B cell (primary cell): ENCODE measurements around the gene C10orf90.

ENCODE experiments used
- CTCF ChIP-seq: fragments of 200-600 bp; IDR thresholded peaks from one replicate; pipeline ENCODE4 v1.8.0; 2022; ENCODE audit warnings: antibody characterized with exemption, mild to moderate bottlenecking
- EZH2 ChIP-seq: IDR thresholded peaks from 2 replicates; pipeline ENCODE4 v1.6.1; 2012; ENCODE audit warnings: borderline replicate concordance, low read depth, mild to moderate bottlenecking, moderate library complexity, low read length; ENCODE audit not compliant: insufficient read depth, poor library complexity, severe bottlenecking

GRCh38 chr10:126580873-126581647, 89.4 kb downstream of the C10orf90 start:
- TF ChIP-seq CTCF (no peak), EZH2 (no peak)
